ENCODE results near the gene ASZ1.

DNA sequence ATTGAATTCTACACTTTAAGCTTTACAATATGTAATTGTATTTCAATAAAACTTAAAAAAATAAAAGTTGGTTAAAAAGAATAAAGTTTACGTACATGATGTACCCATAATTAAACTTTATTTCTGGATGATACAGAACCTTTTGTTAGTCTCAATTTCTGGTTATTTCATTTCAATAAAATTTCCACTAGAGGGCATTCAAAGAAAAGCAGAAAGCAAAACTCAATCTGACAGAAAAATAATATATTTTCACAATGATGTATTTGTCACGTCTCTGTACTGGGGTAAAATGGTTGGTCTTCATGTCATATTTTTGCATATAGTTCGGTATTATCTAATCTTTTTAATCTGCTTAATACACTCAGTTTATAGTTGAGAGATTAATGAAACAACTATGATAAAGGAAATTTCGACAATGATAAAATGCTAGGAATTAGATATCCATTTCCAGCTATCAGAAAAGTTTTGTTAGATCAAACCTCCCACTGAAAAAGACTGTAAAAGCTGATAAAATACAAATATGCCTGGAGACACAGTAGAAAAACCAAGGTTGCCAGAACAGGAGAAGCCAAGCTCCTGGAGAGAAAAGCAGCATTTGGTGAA lies 27.4 kb downstream of the ASZ1 start:
- TF ChIP-seq, protein P1, sequence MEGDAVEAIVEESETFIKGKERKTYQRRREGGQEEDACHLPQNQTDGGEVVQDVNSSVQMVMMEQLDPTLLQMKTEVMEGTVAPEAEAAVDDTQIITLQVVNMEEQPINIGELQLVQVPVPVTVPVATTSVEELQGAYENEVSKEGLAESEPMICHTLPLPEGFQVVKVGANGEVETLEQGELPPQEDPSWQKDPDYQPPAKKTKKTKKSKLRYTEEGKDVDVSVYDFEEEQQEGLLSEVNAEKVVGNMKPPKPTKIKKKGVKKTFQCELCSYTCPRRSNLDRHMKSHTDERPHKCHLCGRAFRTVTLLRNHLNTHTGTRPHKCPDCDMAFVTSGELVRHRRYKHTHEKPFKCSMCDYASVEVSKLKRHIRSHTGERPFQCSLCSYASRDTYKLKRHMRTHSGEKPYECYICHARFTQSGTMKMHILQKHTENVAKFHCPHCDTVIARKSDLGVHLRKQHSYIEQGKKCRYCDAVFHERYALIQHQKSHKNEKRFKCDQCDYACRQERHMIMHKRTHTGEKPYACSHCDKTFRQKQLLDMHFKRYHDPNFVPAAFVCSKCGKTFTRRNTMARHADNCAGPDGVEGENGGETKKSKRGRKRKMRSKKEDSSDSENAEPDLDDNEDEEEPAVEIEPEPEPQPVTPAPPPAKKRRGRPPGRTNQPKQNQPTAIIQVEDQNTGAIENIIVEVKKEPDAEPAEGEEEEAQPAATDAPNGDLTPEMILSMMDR (IDR thresholded peaks at IDR 0.05; ENCODE audit: insufficient read depth, low read depth, low read length) = peak; percentile 29
- TF ChIP-seq EZH2 (IDR thresholded peaks at IDR 0.05; ENCODE audit: insufficient read depth, low read length) = no peak
